SK-N-MC (cell line): ENCODE results near the gene PTPN7.

ENCODE experiments used
- DNase-seq: peaks from one replicate; pipeline ENCODE4 v3.0.0-alpha.2; 2011; ENCODE audit warnings: low read depth, low spot score
- H3K27ac ChIP-seq: fragments of 200-600 bp; sonication (generic); 2 replicates; pipeline ENCODE4 v1.5.1; 2016; ENCODE audit warnings: mixed run types
- H3K36me3 ChIP-seq: fragments of 200-600 bp; sonication (generic); 2 replicates; pipeline ENCODE4 v1.6.1; 2017; ENCODE audit warnings: antibody characterized with exemption, low read length, mixed read lengths; ENCODE audit not compliant: insufficient read depth
- H3K4me3 ChIP-seq: fragments of 200-600 bp; sonication (generic); 2 replicates; pipeline ENCODE4 v1.5.1; 2016
- H3K9ac ChIP-seq: fragments of 200-600 bp; sonication (generic); 2 replicates; pipeline ENCODE4 v1.8.0; 2017; ENCODE audit warnings: mixed run types, mixed read lengths; ENCODE audit not compliant: insufficient read length
- H3K9me3 ChIP-seq: fragments of 200-600 bp; sonication (generic); 2 replicates; pipeline ENCODE4 v1.6.1; 2017; ENCODE audit warnings: low read depth, mild to moderate bottlenecking, antibody characterized with exemption, low read length, moderate library complexity, mixed read lengths
- EZH2 ChIP-seq: fragments of 200-600 bp; sonication (generic); IDR thresholded peaks from one replicate; pipeline ENCODE4 v1.6.1; 2017; ENCODE audit warnings: antibody characterized with exemption
- FOXP2 ChIP-seq: optimal IDR thresholded peaks from 2 replicates; pipeline ENCODE3; 2011; ENCODE audit warnings: mild to moderate bottlenecking, moderate library complexity; ENCODE audit not compliant: insufficient read depth; ENCODE audit errors: extremely low read length, control extremely low read depth
- POLR2AphosphoS5 ChIP-seq: IDR thresholded peaks from 2 replicates; pipeline ENCODE4 v1.6.1; 2012; ENCODE audit warnings: mild to moderate bottlenecking, low read depth, low read length, borderline replicate concordance

PTPN7 gene

GRCh38 chr1:202163281-202164270, 3.2 kb upstream of the PTPN7 start:
- no peak overlapping the region for H3K4me3 ChIP-seq
- DNase-seq = no peak
- H3K27ac ChIP-seq = no peak overlapping the region
- TF ChIP-seq FOXP2 (no peak), POLR2AphosphoS5 (no peak), EZH2 (no peak)
- no peaks in the 10 kb centered on the region for H3K36me3 ChIP-seq
- H3K9ac ChIP-seq = no peak overlapping the region
- no peaks in the 10 kb centered on the region for H3K9me3 ChIP-seq

DNA sequence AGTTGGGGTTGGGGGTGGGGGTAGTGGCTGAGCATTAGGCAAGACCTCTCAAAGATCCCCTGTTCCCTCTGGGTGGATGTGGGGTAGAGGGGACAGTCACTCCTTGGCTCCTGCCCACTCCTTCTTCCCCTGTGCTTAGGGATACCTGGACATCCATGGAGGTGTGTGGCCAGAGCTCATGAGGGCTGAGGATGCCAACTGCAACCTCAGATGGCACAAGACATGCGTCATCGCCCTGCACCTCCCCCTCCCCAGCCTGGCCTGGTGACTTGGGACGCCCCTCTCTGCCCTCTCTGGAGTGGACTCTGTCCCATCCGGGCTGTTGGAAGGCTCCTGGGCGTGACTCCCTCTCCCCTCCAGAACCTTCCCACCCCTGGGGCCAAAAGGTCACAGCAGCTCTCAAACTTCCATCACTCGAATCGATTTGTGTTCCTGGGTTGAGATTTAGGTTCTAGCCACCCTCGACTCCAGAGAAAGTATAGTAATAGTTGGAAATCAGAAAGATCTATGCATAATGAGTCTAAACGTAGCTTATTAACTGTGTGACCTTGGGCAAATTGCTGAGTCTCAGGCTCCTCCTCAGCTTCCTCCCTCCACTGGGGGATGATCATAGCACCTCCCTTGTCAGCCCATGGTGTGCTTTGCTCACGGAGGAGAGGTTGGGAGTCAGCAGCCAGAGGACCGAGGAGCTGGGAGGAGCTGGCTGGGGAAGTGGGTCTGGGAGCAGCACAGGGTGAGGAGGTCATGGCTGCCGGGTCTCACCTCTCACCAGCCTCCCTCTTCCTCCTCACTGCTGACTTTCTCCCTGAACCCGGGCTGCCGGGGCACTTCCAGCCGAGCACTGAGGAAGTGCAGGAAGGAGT, 2.2 kb upstream of the PTPN7 start:
- Histone ChIP-seq H3K9me3 (no peaks in the 10 kb centered on the region), H3K27ac (no peak overlapping the region), H3K36me3 (no peaks in the 10 kb centered on the region), H3K9ac (no peak overlapping the region), H3K4me3 (no peak overlapping the region)
- TF ChIP-seq POLR2AphosphoS5 (peak; percentile 51; the same call in 1 of the 2 replicates), FOXP2 (no peak)
- no peak for DNase-seq

GRCh38 chr1:202162047-202162417, 1.6 kb upstream of the PTPN7 start:
- Histone ChIP-seq H3K4me3 (no peak overlapping the region), H3K9ac (no peak overlapping the region), H3K36me3 (no peaks in the 10 kb centered on the region), H3K27ac (no peak overlapping the region), H3K9me3 (no peaks in the 10 kb centered on the region)
- DNase-seq = no peak
- TF ChIP-seq EZH2 = no peak
- TF ChIP-seq POLR2AphosphoS5 = no peak
- TF ChIP-seq FOXP2 = no peak

DNA sequence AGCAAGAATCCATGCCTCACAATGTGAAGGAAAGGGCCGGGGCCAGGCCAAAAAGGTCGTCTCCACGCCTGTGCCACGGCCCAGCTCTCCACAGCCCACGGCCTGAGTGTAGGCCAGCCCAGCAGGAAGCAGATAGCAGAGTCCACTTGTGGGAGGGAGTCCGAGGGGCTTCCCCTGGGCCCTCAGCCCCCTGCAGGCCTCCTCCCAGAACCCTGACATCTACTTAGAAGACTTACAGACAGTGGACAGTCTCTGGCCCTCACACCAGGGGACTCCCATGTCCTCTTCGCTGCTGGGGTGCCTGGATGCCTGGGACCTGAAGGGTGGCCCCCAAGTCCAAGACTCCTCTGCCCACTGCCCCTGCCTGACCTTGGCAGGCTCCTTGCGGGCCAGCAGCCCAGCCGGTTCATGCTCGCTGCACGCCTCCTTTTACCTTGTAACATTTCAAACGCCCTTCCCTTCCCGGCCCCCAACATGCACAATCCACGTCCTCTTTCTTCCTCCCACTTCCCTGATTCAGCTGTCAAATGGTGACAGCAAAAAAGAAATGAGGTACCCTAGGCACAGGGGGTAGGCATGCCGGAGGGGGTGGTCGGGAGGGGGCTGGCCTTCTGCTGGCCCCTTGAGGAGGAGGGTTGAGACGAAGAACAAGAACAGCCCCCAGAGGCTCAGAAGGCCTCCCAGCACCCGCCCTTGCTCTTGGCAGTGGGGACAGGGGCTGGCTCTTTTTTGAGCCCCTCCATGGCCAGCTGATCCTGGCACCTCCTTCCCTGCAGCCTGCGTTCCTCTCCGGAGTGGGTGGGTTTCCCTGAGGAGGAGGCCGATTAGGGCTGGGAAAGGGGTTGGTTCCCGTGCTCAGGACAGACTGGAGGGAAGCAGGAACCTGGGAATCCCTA, 997 bp upstream of the PTPN7 start:
- Histone ChIP-seq H3K9me3 (no peaks in the 10 kb centered on the region), H3K36me3 (no peaks in the 10 kb centered on the region), H3K4me3 (no peak overlapping the region), H3K27ac (no peak overlapping the region), H3K9ac (no peak overlapping the region)
- no peak for DNase-seq
- TF ChIP-seq FOXP2 = no peak
- no peak for TF ChIP-seq EZH2
- no peak for TF ChIP-seq POLR2AphosphoS5

DNA sequence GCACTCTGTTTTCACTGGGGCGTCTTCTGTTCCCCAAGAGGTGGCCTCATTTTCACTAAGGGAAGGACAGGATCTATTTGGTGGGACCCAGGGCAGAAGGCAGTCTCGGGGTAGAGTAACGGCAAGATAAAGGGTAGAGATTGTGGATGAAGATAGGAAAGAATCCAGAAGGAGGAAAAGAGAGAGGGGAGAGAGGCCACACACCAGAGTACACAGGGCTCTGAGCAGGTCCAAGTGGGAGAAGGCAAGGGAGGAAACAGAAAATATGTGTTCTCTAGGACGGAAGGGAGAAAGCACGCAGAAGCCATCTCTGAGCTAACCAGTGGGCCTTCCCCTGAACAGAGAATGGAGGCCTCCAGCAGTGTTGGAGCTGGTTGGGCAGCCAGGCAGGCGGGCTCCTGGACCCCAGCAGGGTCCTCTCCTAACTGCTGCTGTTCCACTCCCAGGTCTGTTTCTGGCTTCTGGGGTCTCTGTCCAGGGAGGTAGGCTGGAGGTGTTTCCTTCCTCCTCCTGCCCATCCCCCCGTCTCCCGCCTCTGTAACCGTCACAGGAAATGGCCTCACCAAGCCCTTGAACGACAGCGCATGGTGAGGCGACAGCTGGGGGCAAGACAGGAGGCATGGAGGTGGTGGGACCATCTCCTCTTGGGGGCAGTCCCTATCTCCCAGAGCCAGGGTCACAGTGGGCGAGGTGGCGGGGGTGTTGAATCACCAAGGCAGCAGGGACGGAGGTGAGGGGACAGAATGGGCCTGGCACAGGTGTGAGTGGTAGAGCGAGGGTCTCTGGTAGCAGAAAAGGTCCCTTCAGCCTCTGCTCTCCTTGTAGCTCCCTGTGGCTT, 649 bp downstream of the PTPN7 start:
- no peak for TF ChIP-seq FOXP2
- TF ChIP-seq EZH2 = no peak
- TF ChIP-seq POLR2AphosphoS5 = no peak
- Histone ChIP-seq H3K9me3 (no peaks in the 10 kb centered on the region), H3K4me3 (no peak overlapping the region), H3K27ac (no peak overlapping the region), H3K9ac (no peak overlapping the region), H3K36me3 (no peaks in the 10 kb centered on the region)
- DNase-seq = no peak

- Histone ChIP-seq H3K27ac (no peak overlapping the region), H3K4me3 (no peak overlapping the region), H3K9ac (no peak overlapping the region), H3K36me3 (no peaks in the 10 kb centered on the region), H3K9me3 (no peaks in the 10 kb centered on the region)
- DNase-seq = no peak
- TF ChIP-seq EZH2 (no peak), POLR2AphosphoS5 (no peak), FOXP2 (no peak)
These were observed 1.4 kb downstream of the PTPN7 start for GRCh38 chr1:202158810-202159533.

- TF ChIP-seq FOXP2 (no peak), POLR2AphosphoS5 (no peak), EZH2 (no peak)
- no peak for DNase-seq
- no peaks in the 10 kb centered on the region for H3K36me3 ChIP-seq
- no peaks in the 10 kb centered on the region for H3K9me3 ChIP-seq
- no peak overlapping the region for H3K9ac ChIP-seq
- no peak overlapping the region for H3K27ac ChIP-seq
- no peak overlapping the region for H3K4me3 ChIP-seq
These were observed 2.5 kb downstream of the PTPN7 start for GRCh38 chr1:202157945-202158344.
